ENCODE results near the gene CLIP4. TPM values are rescaled to one million over a fixed set of nuclear protein-coding genes. Genes with fewer than 3 reads are reported as not detected.

CLIP4 gene
- total and polyA plus RNA-seq, 10 of the 15 experiments (the other 5 are each of a cell fraction or from before 2014, with no cell fraction given), result 5.5 to 34.9 (median 16.8) TPM

DNA sequence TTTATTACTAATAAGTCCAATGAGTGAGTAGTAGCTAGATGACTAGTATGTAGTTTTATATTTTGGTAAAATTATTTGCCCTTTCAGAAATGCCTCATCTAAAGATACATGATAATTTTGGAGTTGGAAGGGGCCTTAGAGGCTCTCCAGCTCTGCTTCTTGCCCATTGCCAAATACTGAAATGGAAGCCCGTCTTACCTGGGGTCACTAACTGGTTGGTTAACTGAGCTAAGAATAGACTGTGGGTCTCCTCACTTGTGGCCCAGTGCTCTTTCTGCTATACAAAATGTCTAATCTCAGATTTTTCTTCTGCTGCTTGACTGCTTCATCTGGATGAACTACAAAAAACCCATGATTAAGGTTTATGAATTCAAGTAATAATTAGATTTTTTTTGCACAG is 67.1 kb downstream of the CLIP4 start:
- no TSS peak for BruUV-seq (replicated peaks)
- no peak overlapping the region for H3K4me3 ChIP-seq
- ChIA-PET CTCF (interaction anchor here (0.8 to 0.9 kb wide), 3 partner anchors 30 to 362 kb away, joined by 3 to 4 read pairs (median 3); no protein-coding TSS in a partner anchor), RAD21 (ENCODE audit: unreplicated experiment) (no interaction called here), POLR2A (interaction anchor here (0.6 to 1.8 kb wide), 2 partner anchors 65 to 75 kb away, joined by 3 to 4 read pairs; no protein-coding TSS in a partner anchor), SMC1A (ENCODE audit: uncharacterized antibody, unreplicated experiment) (interaction anchor here (0.6 to 1.4 kb wide), 9 partner anchors 9 to 1524 kb away, joined by 3 to 4 read pairs (median 3); no protein-coding TSS in a partner anchor)
- H3K9ac ChIP-seq (ENCODE audit: control insufficient read depth, insufficient read depth, low read length), result no peak overlapping the region
- ATAC-seq (no peak), FAIRE-seq (no peak), DNase-seq (ENCODE audit: low read depth, low spot score) (no peak)
- peaks cover 2 to 10% of the 10 kb centered on the region in 2 experiments; a peak in 2 of 4 replicates for H3K36me3 ChIP-seq (ENCODE audit: control insufficient read depth in 2 of 2, insufficient read depth in 2 of 2, low read length in 1 of 2)
- H3K4me2 ChIP-seq (ENCODE audit: control insufficient read depth, insufficient read depth), result no peak overlapping the region
- H3K79me2 ChIP-seq (ENCODE audit: control insufficient read depth, insufficient read depth, low read length), result no peaks in the 10 kb centered on the region
- WGBS (ENCODE audit: insufficient coverage, insufficient replicate concordance, low lambda C conversion rate, missing lambda C conversion rate), result 62% methylated on average over 1 of the region's 1 CpG
- in situ Hi-C loops (cut with MboI), result no loop called here
- no peaks in the 10 kb centered on the region for H3K4me1 ChIP-seq (ENCODE audit: control insufficient read depth, insufficient read depth, low read length)
- no peak overlapping the region for H3K27ac ChIP-seq (ENCODE audit: control insufficient read depth, insufficient read depth)
- no peaks in the 10 kb centered on the region for H4K20me1 ChIP-seq (ENCODE audit: control insufficient read depth, insufficient read depth)
- peaks cover 2% of the 10 kb centered on the region; the same call in 2 of the 3 replicates for H3K9me3 ChIP-seq (replicated peaks; ENCODE audit: control insufficient read depth, insufficient read depth, low read length)
- H3K27me3 ChIP-seq (replicated peaks in 1 of 2; ENCODE audit: control insufficient read depth in 2 of 2, insufficient read depth in 2 of 2, low read length in 1 of 2), result no peaks in the 10 kb centered on the region
- intact Hi-C loops (cut with micrococcal nuclease; ENCODE audit: unreplicated experiment), result no loop called here
- H2AFZ ChIP-seq (ENCODE audit: control insufficient read depth, low read depth, low read length), result no peak overlapping the region
- TF ChIP-seq GATAD2B (conservative IDR thresholded peaks at IDR 0.05; ENCODE audit: low read depth), result no peak
- TF ChIP-seq HDAC6 (IDR thresholded peaks at IDR 0.05; ENCODE audit: unreplicated experiment), result no peak
- no peak for TF ChIP-seq EZH2 (IDR thresholded peaks at IDR 0.05; ENCODE audit: borderline replicate concordance, control insufficient read depth, low read depth, low read length)
- TF ChIP-seq, protein P1, sequence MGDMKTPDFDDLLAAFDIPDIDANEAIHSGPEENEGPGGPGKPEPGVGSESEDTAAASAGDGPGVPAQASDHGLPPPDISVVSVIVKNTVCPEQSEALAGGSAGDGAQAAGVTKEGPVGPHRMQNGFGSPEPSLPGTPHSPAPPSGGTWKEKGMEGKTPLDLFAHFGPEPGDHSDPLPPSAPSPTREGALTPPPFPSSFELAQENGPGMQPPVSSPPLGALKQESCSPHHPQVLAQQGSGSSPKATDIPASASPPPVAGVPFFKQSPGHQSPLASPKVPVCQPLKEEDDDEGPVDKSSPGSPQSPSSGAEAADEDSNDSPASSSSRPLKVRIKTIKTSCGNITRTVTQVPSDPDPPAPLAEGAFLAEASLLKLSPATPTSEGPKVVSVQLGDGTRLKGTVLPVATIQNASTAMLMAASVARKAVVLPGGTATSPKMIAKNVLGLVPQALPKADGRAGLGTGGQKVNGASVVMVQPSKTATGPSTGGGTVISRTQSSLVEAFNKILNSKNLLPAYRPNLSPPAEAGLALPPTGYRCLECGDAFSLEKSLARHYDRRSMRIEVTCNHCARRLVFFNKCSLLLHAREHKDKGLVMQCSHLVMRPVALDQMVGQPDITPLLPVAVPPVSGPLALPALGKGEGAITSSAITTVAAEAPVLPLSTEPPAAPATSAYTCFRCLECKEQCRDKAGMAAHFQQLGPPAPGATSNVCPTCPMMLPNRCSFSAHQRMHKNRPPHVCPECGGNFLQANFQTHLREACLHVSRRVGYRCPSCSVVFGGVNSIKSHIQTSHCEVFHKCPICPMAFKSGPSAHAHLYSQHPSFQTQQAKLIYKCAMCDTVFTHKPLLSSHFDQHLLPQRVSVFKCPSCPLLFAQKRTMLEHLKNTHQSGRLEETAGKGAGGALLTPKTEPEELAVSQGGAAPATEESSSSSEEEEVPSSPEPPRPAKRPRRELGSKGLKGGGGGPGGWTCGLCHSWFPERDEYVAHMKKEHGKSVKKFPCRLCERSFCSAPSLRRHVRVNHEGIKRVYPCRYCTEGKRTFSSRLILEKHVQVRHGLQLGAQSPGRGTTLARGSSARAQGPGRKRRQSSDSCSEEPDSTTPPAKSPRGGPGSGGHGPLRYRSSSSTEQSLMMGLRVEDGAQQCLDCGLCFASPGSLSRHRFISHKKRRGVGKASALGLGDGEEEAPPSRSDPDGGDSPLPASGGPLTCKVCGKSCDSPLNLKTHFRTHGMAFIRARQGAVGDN (IDR thresholded peaks at IDR 0.05), result no peak

Data from GM12878 (cell line).